Measurements from ENCODE around the gene ETV3. TPM values are rescaled to one million over a fixed set of nuclear protein-coding genes. Genes with fewer than 3 reads are reported as not detected.

Gene ETV3
- total RNA-seq = 9.0 and 9.2 TPM in 2 replicates

GRCh38 chr1:157138220-157139051, at the start of gene ETV3:
TSS of gene ETV3 (minus strand) at chr1:157138395. CDS start at chr1:157136352, 2,043 bp downstream.

DNA sequence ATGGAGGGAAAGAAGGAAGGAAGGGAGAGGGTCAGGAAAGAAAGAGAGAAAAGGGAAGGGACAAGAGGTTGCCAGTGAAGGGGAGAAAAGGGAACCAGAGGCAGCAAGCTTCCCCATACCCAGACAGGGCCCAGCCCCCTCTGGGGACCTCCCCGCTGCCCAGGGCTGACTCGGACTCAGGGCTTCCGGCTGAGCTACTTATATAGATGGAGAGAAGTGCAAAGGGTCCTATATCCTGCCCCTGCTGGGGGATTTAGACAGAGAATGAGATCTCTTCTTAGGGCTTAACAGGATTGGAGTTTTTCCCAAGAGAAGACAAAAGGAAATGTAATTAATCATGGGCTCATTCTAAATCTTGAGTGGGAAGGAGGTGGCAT, 38.6 kb downstream of the ETV3 start, which contains the start of gene ETV3L:
Gene ETV3L, minus strand, starts transcription at position 176 of the 377 bp plus-strand sequence. CDS start 285 bp downstream, outside the sequence.

Other genes with a start within 250 kb of the ETV3 start
- 46.7 and 49.8 TPM in 2 replicates for gene PEAR1, start 244.7 kb downstream of the ETV3 start, total RNA-seq
- gene LRRC71, start 217.8 kb downstream of the ETV3 start, total RNA-seq = 0.34 TPM in 1 of 2 replicates, not detected in the other
- 12.2 and 14.2 TPM in 2 replicates for gene ARHGEF11, start 92.7 kb downstream of the ETV3 start, total RNA-seq
- not detected in 2 replicates for gene ETV3L, start 38.6 kb downstream of the ETV3 start, total RNA-seq